H1 (cell line): Measurements from ENCODE around the gene SIX5. TPM values are rescaled to one million over a fixed set of nuclear protein-coding genes. Genes with fewer than 3 reads are reported as not detected.
A peak's percentile ranks its signal among the peaks of the same experiment; 100 is the strongest.

Experiments used
- BACH1 ChIP-seq: IDR thresholded peaks from 2 replicates; pipeline ENCODE4 v1.6.1; 2012; ENCODE audit warnings: low read length, improper control_type of control experiment
- BRCA1 ChIP-seq: IDR thresholded peaks from 2 replicates; pipeline ENCODE4 v1.6.1; 2012; ENCODE audit warnings: low read depth, low read length, improper control_type of control experiment
- CBX5 ChIP-seq: fragments of 300-800, 300-1000 bp; sonication (generic); IDR thresholded peaks from 2 replicates; pipeline ENCODE4 v1.7.1; 2016; ENCODE audit warnings: antibody characterized with exemption, low read length, low read depth
- EZH2 ChIP-seq: fragments of 200-600 bp; sonication (generic); IDR thresholded peaks from 2 replicates; pipeline ENCODE4 v1.7.1; 2012; ENCODE audit warnings: low read depth, mild to moderate bottlenecking, moderate library complexity, low read length, inconsistent platforms; ENCODE audit not compliant: severe bottlenecking
- JUN ChIP-seq: IDR thresholded peaks from 2 replicates; pipeline ENCODE4 v1.6.1; 2011; ENCODE audit warnings: low read depth, mild to moderate bottlenecking, improper control_type of control experiment, low read length
- KDM1A ChIP-seq: fragments of 200-600, 300-600 bp; sonication (generic); IDR thresholded peaks from 2 replicates; pipeline ENCODE4 v1.7.1; 2016; ENCODE audit warnings: mild to moderate bottlenecking, low read length, borderline replicate concordance
- MAFK ChIP-seq: IDR thresholded peaks from 2 replicates; pipeline ENCODE4 v1.6.1; 2012; ENCODE audit warnings: low read depth, mild to moderate bottlenecking, improper control_type of control experiment, low read length
- POLR2A ChIP-seq, 2 experiments: IDR thresholded peaks; 1 replicate in 1 of 2; 2 replicates in 1 of 2; pipeline ENCODE4 v1.6.1; 2011; ENCODE audit warnings: low read depth in 2 of 2, low read length in 2 of 2, mild to moderate bottlenecking in 2 of 2; ENCODE audit errors: control extremely low read depth in 1 of 2
- POU5F1 ChIP-seq: IDR thresholded peaks from 2 replicates; pipeline ENCODE4 v1.6.1; 2011; ENCODE audit warnings: low read depth, mild to moderate bottlenecking, low read length, moderate library complexity
- RBBP5 ChIP-seq: IDR thresholded peaks from 2 replicates; pipeline ENCODE4 v1.7.1; 2012; ENCODE audit warnings: low read depth, mild to moderate bottlenecking, inconsistent platforms, low read length, moderate library complexity, borderline replicate concordance
- RXRA ChIP-seq: IDR thresholded peaks from 2 replicates; pipeline ENCODE4 v1.6.1; 2011; ENCODE audit warnings: low read depth, mild to moderate bottlenecking, low read length, moderate library complexity; ENCODE audit not compliant: insufficient read depth
- SAP30 ChIP-seq: fragments of 300-600 bp; sonication (generic); IDR thresholded peaks from 2 replicates; pipeline ENCODE4 v1.7.1; 2012; ENCODE audit warnings: low read length, moderate library complexity, mild to moderate bottlenecking, inconsistent platforms; ENCODE audit not compliant: insufficient read depth, insufficient replicate concordance
- SP2 ChIP-seq: IDR thresholded peaks from 2 replicates; pipeline ENCODE4 v1.6.1; 2012; ENCODE audit warnings: mild to moderate bottlenecking, low read length, inconsistent platforms
- SRF ChIP-seq: IDR thresholded peaks from 2 replicates; pipeline ENCODE4 v1.6.1; 2011; ENCODE audit warnings: mild to moderate bottlenecking, low read depth, low read length, moderate library complexity
- TCF12 ChIP-seq: IDR thresholded peaks from 2 replicates; pipeline ENCODE4 v1.6.1; 2011; ENCODE audit warnings: low read depth, mild to moderate bottlenecking, low read length
- TEAD4 ChIP-seq: IDR thresholded peaks from 2 replicates; pipeline ENCODE4 v1.6.1; 2012; ENCODE audit warnings: low read depth, low read length, inconsistent platforms, mixed read lengths
- polyA plus RNA-seq, 7 experiments: library from polyadenylated mRNA; depleted of rRNA in 3 of 7; stranded (reverse) in 5 of 7; unstranded in 2 of 7; fragments of >200 nt in 5 of 7; fragments of 200-250 nt in 2 of 7; gene quantifications; 1 replicate in 5 of 7; 2 replicates in 1 of 7; 4 replicates in 1 of 7; pipeline versions ENCODE4 v1.2.1 to v1.2.3, GENCODE V29; 2011 to 2013; ENCODE audit warnings: missing spikeins in 2 of 7, mixed read lengths in 2 of 7
- total RNA-seq: library from RNA; stranded (reverse); fragmentation: NEBNext Ultra II Directional; extraction: Animal tissue kit (Norgen Biotek cat#: 25700); gene quantifications from 2 replicates; pipeline ENCODE4 v1.2.1, GENCODE V29; 2021
- TF ChIP-seq, protein P1 (sequence below), 3 experiments: IDR thresholded peaks; 1 replicate in 2 of 3; 2 replicates in 1 of 3; pipeline versions ENCODE4 v1.5.1 to v1.6.1; 2011; ENCODE audit warnings: low read length in 3 of 3, mild to moderate bottlenecking in 3 of 3, inconsistent platforms in 2 of 3, low read depth in 1 of 3, moderate library complexity in 1 of 3; ENCODE audit not compliant: insufficient read depth in 1 of 3; ENCODE audit errors: control extremely low read depth in 1 of 3
- TF ChIP-seq, protein P2 (sequence below): IDR thresholded peaks from 2 replicates; pipeline ENCODE4 v1.6.1; 2012; ENCODE audit warnings: low read length, inconsistent platforms
- TF ChIP-seq, protein P3 (sequence below): IDR thresholded peaks from 2 replicates; pipeline ENCODE4 v1.6.1; 2012; ENCODE audit warnings: inconsistent platforms

Gene SIX5
- total and polyA plus RNA-seq, 2 of the 8 experiments (the other 6 are each of a cell fraction or from before 2014, with no cell fraction given): 20.9 to 24.2 TPM

DNA sequence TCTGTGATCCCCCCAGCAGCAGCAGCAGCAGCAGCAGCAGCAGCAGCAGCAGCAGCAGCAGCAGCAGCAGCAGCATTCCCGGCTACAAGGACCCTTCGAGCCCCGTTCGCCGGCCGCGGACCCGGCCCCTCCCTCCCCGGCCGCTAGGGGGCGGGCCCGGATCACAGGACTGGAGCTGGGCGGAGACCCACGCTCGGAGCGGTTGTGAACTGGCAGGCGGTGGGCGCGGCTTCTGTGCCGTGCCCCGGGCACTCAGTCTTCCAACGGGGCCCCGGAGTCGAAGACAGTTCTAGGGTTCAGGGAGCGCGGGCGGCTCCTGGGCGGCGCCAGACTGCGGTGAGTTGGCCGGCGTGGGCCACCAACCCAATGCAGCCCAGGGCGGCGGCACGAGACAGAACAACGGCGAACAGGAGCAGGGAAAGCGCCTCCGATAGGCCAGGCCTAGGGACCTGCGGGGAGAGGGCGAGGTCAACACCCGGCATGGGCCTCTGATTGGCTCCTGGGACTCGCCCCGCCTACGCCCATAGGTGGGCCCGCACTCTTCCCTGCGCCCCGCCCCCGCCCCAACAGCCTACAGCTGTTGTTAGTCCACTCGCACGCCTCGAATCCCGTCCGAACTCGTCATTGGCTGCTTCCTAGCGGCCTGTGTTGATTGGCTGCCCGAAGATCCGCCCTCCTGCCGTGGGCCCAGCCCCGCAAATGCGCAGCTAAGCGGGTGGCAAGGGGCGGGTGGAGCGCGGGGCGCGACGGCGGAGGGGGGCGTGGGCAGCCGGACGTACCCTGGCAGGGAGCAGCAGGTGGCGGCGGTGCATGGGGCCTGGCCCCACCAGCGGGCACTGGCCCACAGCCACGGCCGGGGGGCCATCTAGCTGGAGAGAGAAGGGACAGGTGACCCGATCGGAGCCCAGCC is 1.4 kb upstream of the SIX5 start (continued):
- TF ChIP-seq, protein P1, sequence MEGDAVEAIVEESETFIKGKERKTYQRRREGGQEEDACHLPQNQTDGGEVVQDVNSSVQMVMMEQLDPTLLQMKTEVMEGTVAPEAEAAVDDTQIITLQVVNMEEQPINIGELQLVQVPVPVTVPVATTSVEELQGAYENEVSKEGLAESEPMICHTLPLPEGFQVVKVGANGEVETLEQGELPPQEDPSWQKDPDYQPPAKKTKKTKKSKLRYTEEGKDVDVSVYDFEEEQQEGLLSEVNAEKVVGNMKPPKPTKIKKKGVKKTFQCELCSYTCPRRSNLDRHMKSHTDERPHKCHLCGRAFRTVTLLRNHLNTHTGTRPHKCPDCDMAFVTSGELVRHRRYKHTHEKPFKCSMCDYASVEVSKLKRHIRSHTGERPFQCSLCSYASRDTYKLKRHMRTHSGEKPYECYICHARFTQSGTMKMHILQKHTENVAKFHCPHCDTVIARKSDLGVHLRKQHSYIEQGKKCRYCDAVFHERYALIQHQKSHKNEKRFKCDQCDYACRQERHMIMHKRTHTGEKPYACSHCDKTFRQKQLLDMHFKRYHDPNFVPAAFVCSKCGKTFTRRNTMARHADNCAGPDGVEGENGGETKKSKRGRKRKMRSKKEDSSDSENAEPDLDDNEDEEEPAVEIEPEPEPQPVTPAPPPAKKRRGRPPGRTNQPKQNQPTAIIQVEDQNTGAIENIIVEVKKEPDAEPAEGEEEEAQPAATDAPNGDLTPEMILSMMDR (IDR thresholded peaks at IDR 0.05; ENCODE audit: control extremely low read depth in 1 of 3, insufficient read depth in 1 of 3, low read depth in 1 of 3, low read length in 3 of 3): peak; percentile 65 to 82 (median 78)
- TF ChIP-seq BACH1 (peak; percentile 85), TEAD4 (no peak), SRF (no peak), SP2 (no peak), MAFK (no peak), POLR2A (IDR thresholded peaks at IDR 0.05; ENCODE audit: control extremely low read depth in 1 of 2, low read depth in 2 of 2, low read length in 2 of 2) (peak; percentile 75 to 85), TCF12 (no peak), BRCA1 (no peak), EZH2 (no peak), KDM1A (no peak), CBX5 (no peak), JUN (no peak), SAP30 (no peak), RXRA (no peak), RBBP5 (no peak), POU5F1 (no peak)
- TF ChIP-seq, protein P2, sequence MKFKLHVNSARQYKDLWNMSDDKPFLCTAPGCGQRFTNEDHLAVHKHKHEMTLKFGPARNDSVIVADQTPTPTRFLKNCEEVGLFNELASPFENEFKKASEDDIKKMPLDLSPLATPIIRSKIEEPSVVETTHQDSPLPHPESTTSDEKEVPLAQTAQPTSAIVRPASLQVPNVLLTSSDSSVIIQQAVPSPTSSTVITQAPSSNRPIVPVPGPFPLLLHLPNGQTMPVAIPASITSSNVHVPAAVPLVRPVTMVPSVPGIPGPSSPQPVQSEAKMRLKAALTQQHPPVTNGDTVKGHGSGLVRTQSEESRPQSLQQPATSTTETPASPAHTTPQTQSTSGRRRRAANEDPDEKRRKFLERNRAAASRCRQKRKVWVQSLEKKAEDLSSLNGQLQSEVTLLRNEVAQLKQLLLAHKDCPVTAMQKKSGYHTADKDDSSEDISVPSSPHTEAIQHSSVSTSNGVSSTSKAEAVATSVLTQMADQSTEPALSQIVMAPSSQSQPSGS: no peak; the same call in 1 of the 2 replicates
- TF ChIP-seq, protein P3, sequence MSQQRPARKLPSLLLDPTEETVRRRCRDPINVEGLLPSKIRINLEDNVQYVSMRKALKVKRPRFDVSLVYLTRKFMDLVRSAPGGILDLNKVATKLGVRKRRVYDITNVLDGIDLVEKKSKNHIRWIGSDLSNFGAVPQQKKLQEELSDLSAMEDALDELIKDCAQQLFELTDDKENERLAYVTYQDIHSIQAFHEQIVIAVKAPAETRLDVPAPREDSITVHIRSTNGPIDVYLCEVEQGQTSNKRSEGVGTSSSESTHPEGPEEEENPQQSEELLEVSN: no peak
